Measurements from ENCODE around the gene STAT1. TPM values are rescaled to one million over a fixed set of nuclear protein-coding genes. Genes with fewer than 3 reads are reported as not detected.

Gene STAT1
- total and polyA plus RNA-seq, 2 donors = 77.8 to 201 TPM

DNA sequence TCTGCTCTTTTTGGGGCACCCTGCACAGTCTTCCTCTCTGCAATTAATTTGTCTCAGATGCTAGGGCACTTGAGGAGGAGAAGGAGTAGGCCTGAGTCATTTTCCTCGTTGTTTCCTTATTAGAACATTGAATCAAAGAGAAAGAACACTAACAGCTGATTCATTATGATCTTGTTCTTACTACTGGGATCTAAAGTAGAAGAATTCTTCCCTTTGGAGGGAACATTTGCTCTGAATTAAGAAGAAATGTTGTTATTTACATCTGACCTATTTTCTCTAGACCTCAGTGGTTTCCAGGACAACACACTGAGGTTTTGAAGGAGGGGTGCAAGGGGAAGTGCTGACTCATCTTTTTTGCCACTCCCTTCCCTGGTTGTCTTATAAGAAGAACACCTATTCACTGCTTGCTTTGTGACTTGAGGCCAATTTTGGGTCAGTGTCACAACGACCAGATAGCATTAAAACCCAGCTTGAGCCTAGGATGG is 24.3 kb upstream of the STAT1 start:
- Histone ChIP-seq H3K27ac (ENCODE audit: low read depth in 1 of 2, low read length in 1 of 2) (no peak overlapping the region), H3K27me3 (ENCODE audit: control insufficient read depth in 2 of 2, insufficient read depth in 1 of 2, low read length in 1 of 2) (no peaks in the 10 kb centered on the region), H3K4me1 (ENCODE audit: control insufficient read depth in 2 of 2, insufficient read depth in 2 of 2, low read length in 2 of 2) (peaks cover 2 to 3% of the 10 kb centered on the region in 2 donors), H3K4me3 (ENCODE audit: low read length in 2 of 2) (no peak overlapping the region), H3K9me3 (ENCODE audit: control insufficient read depth in 2 of 2, insufficient read depth in 1 of 2, low read length in 1 of 2) (no peaks in the 10 kb centered on the region), H3K36me3 (ENCODE audit: control insufficient read depth in 2 of 2, insufficient read depth in 2 of 2, low read length in 1 of 2) (no peaks in the 10 kb centered on the region)
- WGBS = 40% methylated on average over 2 of the region's 2 CpGs
- DNase-seq (ENCODE audit: low read depth in 6 of 9, low spot score in 9 of 9) = no peak

DNA sequence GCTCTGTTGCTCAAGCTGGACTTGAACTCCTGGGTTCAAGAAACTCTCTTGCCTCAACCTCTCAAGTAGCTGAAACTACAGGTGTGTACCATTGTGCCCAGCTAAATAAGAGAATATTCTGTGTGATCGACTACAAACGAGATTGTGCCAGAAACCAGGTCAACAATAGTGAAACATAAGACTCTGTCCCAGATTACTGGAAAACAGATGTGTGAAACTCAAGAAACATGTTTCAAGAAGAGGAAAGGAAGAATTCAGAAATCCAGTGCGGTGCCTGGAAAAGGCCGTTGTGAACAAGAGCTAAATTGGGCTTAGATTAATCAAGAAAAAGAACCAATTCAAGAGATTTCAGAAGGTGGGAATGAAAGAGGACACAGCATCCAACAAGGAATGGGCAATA is 23.4 kb upstream of the STAT1 start:
- DNase-seq (ENCODE audit: low read depth in 6 of 9, low spot score in 9 of 9) = no peak
- WGBS = 97% methylated on average over 4 of the region's 4 CpGs
- no peaks in the 10 kb centered on the region for H3K9me3 ChIP-seq (ENCODE audit: control insufficient read depth in 2 of 2, insufficient read depth in 1 of 2, low read length in 1 of 2)
- no peak overlapping the region for H3K4me3 ChIP-seq (ENCODE audit: low read length in 2 of 2)
- H3K4me1 ChIP-seq (ENCODE audit: control insufficient read depth in 2 of 2, insufficient read depth in 2 of 2, low read length in 2 of 2) = peaks cover 2 to 3% of the 10 kb centered on the region in 2 donors
- no peaks in the 10 kb centered on the region for H3K36me3 ChIP-seq (ENCODE audit: control insufficient read depth in 2 of 2, insufficient read depth in 2 of 2, low read length in 1 of 2)
- no peak overlapping the region for H3K27ac ChIP-seq (ENCODE audit: low read depth in 1 of 2, low read length in 1 of 2)
- H3K27me3 ChIP-seq (ENCODE audit: control insufficient read depth in 2 of 2, insufficient read depth in 1 of 2, low read length in 1 of 2) = no peaks in the 10 kb centered on the region

DNA sequence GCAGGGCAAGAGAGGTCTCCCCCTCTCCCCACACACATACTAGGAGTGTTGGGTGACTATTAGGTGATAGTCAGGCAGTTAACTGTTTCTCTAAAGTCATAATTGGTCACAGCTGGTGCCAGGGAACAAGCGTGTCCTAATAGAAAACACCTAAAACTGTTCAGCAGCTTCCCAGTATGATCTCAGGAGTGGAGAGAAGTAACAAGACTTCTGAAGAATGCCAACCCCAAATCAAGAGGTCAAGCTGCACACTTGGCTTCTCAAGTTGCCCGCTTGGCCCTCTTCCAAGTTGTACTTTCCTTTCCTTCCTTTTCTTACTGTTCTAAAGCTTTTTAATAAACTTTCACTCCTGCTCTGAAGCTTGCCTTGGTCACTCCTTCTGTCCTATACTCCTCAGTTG is 22.4 kb upstream of the STAT1 start:
- peaks cover 2 to 3% of the 10 kb centered on the region in 2 donors for H3K4me1 ChIP-seq (ENCODE audit: control insufficient read depth in 2 of 2, insufficient read depth in 2 of 2, low read length in 2 of 2)
- no peaks in the 10 kb centered on the region for H3K36me3 ChIP-seq (ENCODE audit: control insufficient read depth in 2 of 2, insufficient read depth in 2 of 2, low read length in 1 of 2)
- H3K4me3 ChIP-seq (ENCODE audit: low read length in 2 of 2) = no peak overlapping the region
- no peaks in the 10 kb centered on the region for H3K27me3 ChIP-seq (ENCODE audit: control insufficient read depth in 2 of 2, insufficient read depth in 1 of 2, low read length in 1 of 2)
- DNase-seq (ENCODE audit: low read depth in 6 of 9, low spot score in 9 of 9) = no peak
- no peaks in the 10 kb centered on the region for H3K9me3 ChIP-seq (ENCODE audit: control insufficient read depth in 2 of 2, insufficient read depth in 1 of 2, low read length in 1 of 2)
- 96% methylated on average over 2 of the region's 2 CpGs for WGBS
- H3K27ac ChIP-seq (ENCODE audit: low read depth in 1 of 2, low read length in 1 of 2) = no peak overlapping the region

DNA sequence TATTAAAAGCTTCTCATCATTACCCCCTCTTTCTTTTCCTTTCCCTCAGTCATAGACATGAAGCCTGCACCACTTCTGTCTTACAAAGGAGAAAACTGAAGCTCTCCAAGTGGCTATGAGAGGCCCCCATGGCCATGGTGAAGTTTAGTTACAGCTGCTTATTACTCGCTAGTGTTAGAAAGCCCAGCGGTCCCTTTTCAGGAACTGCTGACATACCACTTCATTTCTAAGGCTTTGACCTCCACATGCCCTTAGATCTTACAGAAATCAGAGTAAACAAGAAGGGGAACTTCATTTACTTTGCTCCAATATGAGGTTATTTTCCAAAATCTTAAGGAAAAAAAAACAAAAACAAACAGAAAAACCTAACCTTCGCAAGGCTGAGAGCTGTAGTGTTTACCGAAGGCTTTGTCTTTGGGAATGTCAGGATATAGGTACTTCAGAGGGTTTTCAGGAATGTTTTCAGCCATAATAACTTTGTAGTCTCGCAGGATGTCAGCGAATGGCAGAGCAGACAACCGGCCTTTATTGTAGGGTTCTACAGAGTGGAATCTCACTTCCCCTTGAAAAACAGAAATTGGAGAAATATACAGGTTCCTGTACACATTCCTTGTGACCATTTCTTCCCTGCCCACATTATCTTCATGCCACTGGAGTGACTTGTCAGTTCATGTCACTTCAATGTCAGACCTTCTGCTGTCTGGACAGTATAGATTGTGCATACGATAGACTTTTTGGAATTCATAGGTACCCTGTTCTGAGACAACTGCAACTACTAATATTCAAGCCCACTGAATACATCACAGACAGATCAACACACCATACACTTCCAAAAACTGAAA is 18.8 kb upstream of the STAT1 start:
- WGBS = 94% methylated on average over 8 of the region's 8 CpGs
- Histone ChIP-seq H3K27me3 (ENCODE audit: control insufficient read depth in 2 of 2, insufficient read depth in 1 of 2, low read length in 1 of 2) (no peaks in the 10 kb centered on the region), H3K9me3 (ENCODE audit: control insufficient read depth in 2 of 2, insufficient read depth in 1 of 2, low read length in 1 of 2) (no peaks in the 10 kb centered on the region), H3K4me1 (ENCODE audit: control insufficient read depth in 2 of 2, insufficient read depth in 2 of 2, low read length in 2 of 2) (peaks cover 0 to 18% of the 10 kb centered on the region in 2 donors), H3K36me3 (ENCODE audit: control insufficient read depth in 2 of 2, insufficient read depth in 2 of 2, low read length in 1 of 2) (no peaks in the 10 kb centered on the region), H3K27ac (ENCODE audit: low read depth in 1 of 2, low read length in 1 of 2) (no peak overlapping the region), H3K4me3 (ENCODE audit: low read length in 2 of 2) (no peak overlapping the region)
- no peak for DNase-seq (ENCODE audit: low read depth in 6 of 9, low spot score in 9 of 9)

DNA sequence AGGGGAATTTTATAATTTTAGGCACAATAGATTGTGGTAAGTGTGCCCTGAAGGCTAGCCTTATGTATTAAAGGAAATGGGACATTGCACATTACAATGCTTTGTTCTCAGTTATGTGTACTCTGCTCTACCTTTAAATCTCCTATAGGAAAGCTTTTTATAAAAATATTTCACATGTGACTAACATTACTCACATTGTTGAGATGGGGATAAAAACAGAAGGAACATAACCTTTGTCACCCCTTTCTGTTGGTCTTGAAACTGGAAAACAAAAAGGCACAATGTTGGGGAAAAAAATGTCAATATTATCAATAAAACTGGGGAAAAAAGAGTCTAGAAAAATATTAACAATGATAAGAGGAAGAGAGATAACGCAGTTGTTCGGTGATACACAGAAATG is 17.3 kb upstream of the STAT1 start:
- no peak overlapping the region for H3K4me3 ChIP-seq (ENCODE audit: low read length in 2 of 2)
- H3K27me3 ChIP-seq (ENCODE audit: control insufficient read depth in 2 of 2, insufficient read depth in 1 of 2, low read length in 1 of 2) = no peaks in the 10 kb centered on the region
- no peaks in the 10 kb centered on the region for H3K9me3 ChIP-seq (ENCODE audit: control insufficient read depth in 2 of 2, insufficient read depth in 1 of 2, low read length in 1 of 2)
- no peaks in the 10 kb centered on the region for H3K36me3 ChIP-seq (ENCODE audit: control insufficient read depth in 2 of 2, insufficient read depth in 2 of 2, low read length in 1 of 2)
- no peak for DNase-seq (ENCODE audit: low read depth in 6 of 9, low spot score in 9 of 9)
- H3K27ac ChIP-seq (ENCODE audit: low read depth in 1 of 2, low read length in 1 of 2) = no peak overlapping the region
- peaks cover 2 to 27% of the 10 kb centered on the region in 2 donors for H3K4me1 ChIP-seq (ENCODE audit: control insufficient read depth in 2 of 2, insufficient read depth in 2 of 2, low read length in 2 of 2)
- 97% methylated on average over 2 of the region's 2 CpGs for WGBS

DNA sequence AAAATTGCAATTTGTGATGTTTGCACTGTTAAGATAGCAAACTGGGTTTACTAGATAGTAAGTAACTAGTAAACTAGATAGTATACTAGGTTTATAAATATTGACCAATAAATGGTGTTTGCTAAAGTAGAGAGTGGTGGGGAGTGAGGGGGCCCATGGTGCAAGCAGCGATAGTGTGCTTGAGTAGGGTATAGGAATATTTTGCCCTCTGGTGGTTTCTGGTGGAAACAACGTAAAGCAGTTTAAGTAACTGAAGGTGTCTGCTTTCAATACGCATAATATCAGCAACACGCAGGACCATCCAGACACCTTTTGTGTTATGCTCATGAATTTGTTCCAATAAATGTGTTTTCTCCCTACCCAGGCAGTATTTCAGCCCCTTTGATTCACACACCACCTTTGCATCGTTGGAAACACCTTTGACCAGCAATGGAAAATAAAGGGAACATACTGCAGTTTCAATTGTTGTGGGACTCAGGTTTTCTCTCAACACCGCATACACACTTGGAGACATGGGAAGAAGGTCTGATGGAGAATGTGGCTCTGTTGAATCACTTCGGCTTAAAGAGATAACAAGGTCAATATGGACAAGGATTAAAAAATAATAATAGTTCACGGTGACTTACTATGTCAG is 16.7 kb upstream of the STAT1 start:
- peaks cover 3 to 28% of the 10 kb centered on the region in 2 donors for H3K4me1 ChIP-seq (ENCODE audit: control insufficient read depth in 2 of 2, insufficient read depth in 2 of 2, low read length in 2 of 2)
- 60% methylated on average over 8 of the region's 8 CpGs for WGBS
- peak in 7 of 9 donors; percentile 58 to 85 (median 61) for DNase-seq (ENCODE audit: low read depth in 6 of 9, low spot score in 9 of 9)

DNA sequence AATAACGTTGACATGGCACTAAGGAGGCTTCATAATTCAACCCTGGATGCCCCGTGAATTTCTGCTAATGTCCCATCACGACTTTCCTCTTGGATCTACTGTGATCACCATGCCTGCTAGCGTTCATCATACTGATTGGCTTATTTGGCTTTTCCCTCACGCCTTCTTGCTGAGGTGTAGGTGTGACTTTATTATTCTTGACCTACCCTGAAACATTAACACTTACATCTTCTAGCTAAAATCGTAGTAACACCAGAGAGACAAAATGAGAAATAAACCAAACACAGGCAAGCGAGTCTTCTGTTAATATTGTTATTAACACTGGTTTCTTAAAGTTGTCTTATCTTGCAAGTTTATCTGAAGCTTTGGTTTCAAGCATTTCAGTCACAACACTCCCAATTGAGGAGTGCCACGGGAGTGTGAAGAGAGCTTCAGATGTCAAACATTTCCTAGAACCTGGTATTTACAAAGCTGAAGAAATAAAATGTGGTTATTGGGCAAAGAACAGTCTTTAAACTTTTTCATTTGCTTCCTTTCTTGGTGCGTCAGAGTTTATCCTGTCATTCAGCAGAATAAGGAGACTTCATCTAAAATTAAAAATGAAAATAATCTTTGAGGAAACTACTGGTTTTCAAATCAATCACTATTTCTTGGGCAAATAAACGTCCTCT is 15.4 kb upstream of the STAT1 start:
- no peaks in the 10 kb centered on the region for H3K27me3 ChIP-seq (ENCODE audit: control insufficient read depth in 2 of 2, insufficient read depth in 1 of 2, low read length in 1 of 2)
- no peaks in the 10 kb centered on the region for H3K36me3 ChIP-seq (ENCODE audit: control insufficient read depth in 2 of 2, insufficient read depth in 2 of 2, low read length in 1 of 2)
- DNase-seq (ENCODE audit: low read depth in 6 of 9, low spot score in 9 of 9) = no peak
- no peaks in the 10 kb centered on the region for H3K9me3 ChIP-seq (ENCODE audit: control insufficient read depth in 2 of 2, insufficient read depth in 1 of 2, low read length in 1 of 2)
- H3K27ac ChIP-seq (ENCODE audit: low read depth in 1 of 2, low read length in 1 of 2) = no peak overlapping the region
- peaks cover 3 to 34% of the 10 kb centered on the region in 2 donors for H3K4me1 ChIP-seq (ENCODE audit: control insufficient read depth in 2 of 2, insufficient read depth in 2 of 2, low read length in 2 of 2)
- no peak overlapping the region for H3K4me3 ChIP-seq (ENCODE audit: low read length in 2 of 2)
- 77% methylated on average over 10 of the region's 10 CpGs for WGBS

More for the DNA sequence above, 16.7 kb upstream of the STAT1 start:
- Histone ChIP-seq H3K4me3 (ENCODE audit: low read length in 2 of 2) (no peak overlapping the region), H3K36me3 (ENCODE audit: control insufficient read depth in 2 of 2, insufficient read depth in 2 of 2, low read length in 1 of 2) (no peaks in the 10 kb centered on the region), H3K27me3 (ENCODE audit: control insufficient read depth in 2 of 2, insufficient read depth in 1 of 2, low read length in 1 of 2) (no peaks in the 10 kb centered on the region), H3K27ac (ENCODE audit: low read depth in 1 of 2, low read length in 1 of 2) (no peak overlapping the region), H3K9me3 (ENCODE audit: control insufficient read depth in 2 of 2, insufficient read depth in 1 of 2, low read length in 1 of 2) (no peaks in the 10 kb centered on the region)

DNA sequence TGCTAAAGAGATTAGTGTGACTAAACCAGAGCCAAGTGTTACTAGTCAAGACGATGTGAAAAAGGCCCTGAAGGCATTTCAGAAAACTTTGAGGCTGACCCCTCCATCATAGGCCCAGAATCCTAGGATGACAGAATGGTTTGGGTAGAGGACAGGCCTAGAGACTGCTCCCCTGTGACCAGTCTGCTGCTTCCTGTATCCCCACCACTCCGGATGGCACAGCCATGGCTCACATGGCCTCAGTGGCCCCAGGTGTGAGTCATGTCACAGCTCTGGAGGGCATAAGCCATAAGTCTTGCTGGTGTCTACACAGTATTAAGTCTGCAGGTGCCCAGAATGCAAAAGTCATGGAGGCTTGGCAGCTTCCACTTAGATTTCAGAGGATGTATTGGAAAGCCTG is 12.4 kb upstream of the STAT1 start:
- 48% methylated on average over 2 of the region's 2 CpGs for WGBS
- H3K27ac ChIP-seq (ENCODE audit: low read depth in 1 of 2, low read length in 1 of 2) = no peak overlapping the region

DNA sequence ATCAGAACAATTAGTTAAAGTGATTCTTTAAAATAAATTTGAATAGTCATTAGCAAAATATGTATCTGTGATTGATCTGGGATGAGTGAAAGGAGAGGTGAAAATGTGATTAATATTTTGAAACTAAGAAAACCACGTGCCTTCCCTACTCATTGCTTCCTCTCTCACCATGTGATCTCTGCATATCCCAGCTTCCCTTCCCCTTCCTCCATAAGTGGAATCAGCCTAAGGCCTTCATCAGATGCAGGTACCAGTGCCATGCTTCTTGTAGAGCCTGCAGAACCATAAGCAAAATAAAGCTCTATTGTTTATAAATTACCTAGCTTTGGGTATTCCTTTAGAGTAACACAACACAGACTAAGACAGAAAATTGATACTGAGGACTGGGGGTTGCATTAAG is 11.2 kb upstream of the STAT1 start:
- H3K27me3 ChIP-seq (ENCODE audit: control insufficient read depth in 2 of 2, insufficient read depth in 1 of 2, low read length in 1 of 2) = no peaks in the 10 kb centered on the region
- no peak for DNase-seq (ENCODE audit: low read depth in 6 of 9, low spot score in 9 of 9)
- H3K4me3 ChIP-seq (ENCODE audit: low read length in 2 of 2) = no peak overlapping the region
- H3K27ac ChIP-seq (ENCODE audit: low read depth in 1 of 2, low read length in 1 of 2) = no peak overlapping the region
- 80% methylated on average over 1 of the region's 1 CpG for WGBS
- H3K36me3 ChIP-seq (ENCODE audit: control insufficient read depth in 2 of 2, insufficient read depth in 2 of 2, low read length in 1 of 2) = no peaks in the 10 kb centered on the region
- peaks cover 31 to 65% of the 10 kb centered on the region in 2 donors for H3K4me1 ChIP-seq (ENCODE audit: control insufficient read depth in 2 of 2, insufficient read depth in 2 of 2, low read length in 2 of 2)
- no peaks in the 10 kb centered on the region for H3K9me3 ChIP-seq (ENCODE audit: control insufficient read depth in 2 of 2, insufficient read depth in 1 of 2, low read length in 1 of 2)

More for the DNA sequence above, 12.4 kb upstream of the STAT1 start:
- Histone ChIP-seq H3K27me3 (ENCODE audit: control insufficient read depth in 2 of 2, insufficient read depth in 1 of 2, low read length in 1 of 2) (no peaks in the 10 kb centered on the region), H3K4me3 (ENCODE audit: low read length in 2 of 2) (no peak overlapping the region), H3K4me1 (ENCODE audit: control insufficient read depth in 2 of 2, insufficient read depth in 2 of 2, low read length in 2 of 2) (peaks cover 27 to 61% of the 10 kb centered on the region in 2 donors), H3K36me3 (ENCODE audit: control insufficient read depth in 2 of 2, insufficient read depth in 2 of 2, low read length in 1 of 2) (no peaks in the 10 kb centered on the region), H3K9me3 (ENCODE audit: control insufficient read depth in 2 of 2, insufficient read depth in 1 of 2, low read length in 1 of 2) (no peaks in the 10 kb centered on the region)
- DNase-seq (ENCODE audit: low read depth in 6 of 9, low spot score in 9 of 9) = no peak
